Body of pancreas (tissue), 4 donors: ENCODE measurements around the gene OR8D2.

Experiments used
- POLR2A ChIP-seq, 3 donors: fragments of 450-650 bp; IDR thresholded peaks; one replicate each; pipeline ENCODE4 v1.6.1; 2016; ENCODE audit warnings: antibody characterized with exemption in 3 of 3, mild to moderate bottlenecking in 2 of 3
- TF ChIP-seq, protein P1 (sequence below), 7 experiments: fragments of 450-650 bp in 4 of 7; fragments of 200-600 bp in 3 of 7; sonication (generic) in 3 of 7; IDR thresholded peaks; one replicate each; pipeline ENCODE4 v1.5.1; 2016 to 2019; ENCODE audit warnings: antibody characterized with exemption in 7 of 7

- TF ChIP-seq POLR2A (IDR thresholded peaks at IDR 0.05), result no peak
- TF ChIP-seq, protein P1, sequence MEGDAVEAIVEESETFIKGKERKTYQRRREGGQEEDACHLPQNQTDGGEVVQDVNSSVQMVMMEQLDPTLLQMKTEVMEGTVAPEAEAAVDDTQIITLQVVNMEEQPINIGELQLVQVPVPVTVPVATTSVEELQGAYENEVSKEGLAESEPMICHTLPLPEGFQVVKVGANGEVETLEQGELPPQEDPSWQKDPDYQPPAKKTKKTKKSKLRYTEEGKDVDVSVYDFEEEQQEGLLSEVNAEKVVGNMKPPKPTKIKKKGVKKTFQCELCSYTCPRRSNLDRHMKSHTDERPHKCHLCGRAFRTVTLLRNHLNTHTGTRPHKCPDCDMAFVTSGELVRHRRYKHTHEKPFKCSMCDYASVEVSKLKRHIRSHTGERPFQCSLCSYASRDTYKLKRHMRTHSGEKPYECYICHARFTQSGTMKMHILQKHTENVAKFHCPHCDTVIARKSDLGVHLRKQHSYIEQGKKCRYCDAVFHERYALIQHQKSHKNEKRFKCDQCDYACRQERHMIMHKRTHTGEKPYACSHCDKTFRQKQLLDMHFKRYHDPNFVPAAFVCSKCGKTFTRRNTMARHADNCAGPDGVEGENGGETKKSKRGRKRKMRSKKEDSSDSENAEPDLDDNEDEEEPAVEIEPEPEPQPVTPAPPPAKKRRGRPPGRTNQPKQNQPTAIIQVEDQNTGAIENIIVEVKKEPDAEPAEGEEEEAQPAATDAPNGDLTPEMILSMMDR (IDR thresholded peaks at IDR 0.05), result no peak
Measured at GRCh38 chr11:124294687-124295086, 25.3 kb downstream of the OR8D2 start.
